Erythroblast (primary cell): Measurements from ENCODE around the gene INIP.
"Not testable (repeated sequence)": the region's sequence is repeated elsewhere in the genome, so short reads cannot be mapped to it uniquely, and the experiment has no call there.

ENCODE experiments used
- DNase-seq, 2 experiments: peaks; one replicate each; lab custom pipeline; 2025; lab: John Stamatoyannopoulos, UW
- GATA1 ChIP-seq: IDR thresholded peaks from 2 replicates; pipeline ENCODE4 v1.6.1; 2011; ENCODE audit warnings: low read depth, mild to moderate bottlenecking, control low read depth, low read length, moderate library complexity
- POLR2A ChIP-seq: IDR thresholded peaks from 2 replicates; pipeline ENCODE4 v1.6.1; 2011; ENCODE audit warnings: mild to moderate bottlenecking, low read length

INIP gene

DNA sequence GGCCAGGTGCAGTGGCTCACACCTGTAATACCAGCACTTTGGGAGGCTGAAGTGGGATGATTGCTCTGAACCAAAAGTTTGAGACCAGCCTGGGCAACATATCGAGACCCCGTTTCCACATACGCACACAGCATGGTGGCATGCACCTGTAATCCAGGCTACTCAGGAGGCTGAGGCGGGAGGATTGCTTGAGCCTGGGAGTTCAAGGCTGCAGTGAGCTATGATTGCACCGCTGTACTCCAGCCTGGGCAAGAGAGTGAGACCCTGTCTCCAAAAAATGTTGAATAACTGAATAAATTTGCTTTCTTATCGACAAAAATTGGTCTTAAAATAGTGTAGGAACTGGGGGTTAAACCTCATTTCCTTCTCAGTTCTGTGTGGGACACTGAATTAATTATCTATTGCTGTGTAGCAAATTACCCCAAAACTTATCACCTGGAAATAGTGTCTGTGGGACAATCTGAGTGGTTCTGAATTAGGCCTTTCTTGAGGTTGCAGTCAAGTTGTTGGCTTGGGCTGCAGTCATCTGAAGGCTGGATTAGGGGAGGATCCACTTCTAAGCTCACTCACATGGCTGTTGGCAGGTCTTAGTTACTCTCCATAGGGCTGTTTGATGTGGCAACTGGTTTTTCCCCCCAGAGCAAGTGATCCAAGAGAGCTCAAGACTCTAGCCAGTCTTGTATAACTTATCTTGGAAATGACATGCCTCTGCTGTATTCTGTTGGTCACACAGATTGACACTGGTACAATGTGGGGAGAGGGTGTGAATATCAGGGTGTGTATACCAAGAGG lies 34.6 kb upstream of the INIP start:
- no peak for TF ChIP-seq POLR2A
- TF ChIP-seq GATA1, result no peak
- DNase-seq, result no peak

DNA sequence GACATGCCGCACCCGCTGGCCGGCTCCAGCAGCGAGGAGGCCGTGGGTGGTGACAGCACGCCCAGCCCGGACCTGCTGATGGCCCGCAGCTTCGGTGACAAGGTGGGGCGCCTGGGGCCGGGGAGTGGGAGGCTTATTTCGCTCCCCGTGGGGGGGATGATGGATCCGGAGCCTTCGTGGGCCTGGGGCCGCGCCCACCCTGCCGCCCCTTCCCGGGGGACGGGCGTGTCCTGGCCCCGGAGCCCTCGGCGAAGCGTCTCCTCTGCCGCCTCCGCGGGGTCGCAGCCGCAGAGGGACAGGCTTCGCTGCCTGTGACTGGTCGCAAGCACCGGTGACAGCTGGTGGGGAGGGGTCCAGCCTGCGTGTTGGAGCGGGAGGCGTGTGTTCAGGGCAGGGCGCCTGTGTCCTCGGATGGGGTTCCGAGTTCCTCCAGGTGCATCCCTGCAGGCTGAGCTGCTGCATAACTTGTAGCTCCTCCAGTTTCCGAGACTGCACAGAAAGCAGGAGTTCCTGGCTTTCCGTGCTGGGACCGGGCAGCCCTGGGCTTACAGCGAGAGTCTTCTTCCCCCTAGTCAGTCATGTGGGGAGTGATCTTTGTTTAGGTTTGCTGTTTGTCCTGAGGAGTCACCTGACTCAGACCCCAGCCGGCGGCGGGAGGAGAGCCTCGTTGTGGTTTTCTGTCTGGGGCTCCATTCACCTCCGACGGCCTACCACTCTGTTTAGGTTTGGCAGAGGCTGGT lies 33.3 kb upstream of the INIP start:
- DNase-seq, result peak; percentile 54 to 59
- TF ChIP-seq POLR2A (no peak), GATA1 (no peak)

DNA sequence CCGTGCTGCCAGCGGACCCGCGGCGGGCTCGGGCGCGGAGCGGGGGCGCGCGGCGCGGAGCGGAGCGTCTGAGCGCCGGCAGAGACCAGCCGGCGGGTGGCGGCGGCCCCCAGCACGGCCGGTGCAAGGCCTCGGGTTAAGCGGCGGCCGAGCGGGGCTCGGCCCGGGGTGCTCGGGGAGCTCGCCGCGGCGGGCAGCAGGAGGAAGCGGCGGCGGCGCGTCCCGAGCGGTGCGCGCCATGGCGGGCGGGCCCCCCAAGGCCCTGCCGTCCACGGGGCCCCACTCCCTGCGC lies 32.8 kb upstream of the INIP start:
- DNase-seq, result peak; percentile 66 to 73
- TF ChIP-seq POLR2A (no peak), GATA1 (no peak)

DNA sequence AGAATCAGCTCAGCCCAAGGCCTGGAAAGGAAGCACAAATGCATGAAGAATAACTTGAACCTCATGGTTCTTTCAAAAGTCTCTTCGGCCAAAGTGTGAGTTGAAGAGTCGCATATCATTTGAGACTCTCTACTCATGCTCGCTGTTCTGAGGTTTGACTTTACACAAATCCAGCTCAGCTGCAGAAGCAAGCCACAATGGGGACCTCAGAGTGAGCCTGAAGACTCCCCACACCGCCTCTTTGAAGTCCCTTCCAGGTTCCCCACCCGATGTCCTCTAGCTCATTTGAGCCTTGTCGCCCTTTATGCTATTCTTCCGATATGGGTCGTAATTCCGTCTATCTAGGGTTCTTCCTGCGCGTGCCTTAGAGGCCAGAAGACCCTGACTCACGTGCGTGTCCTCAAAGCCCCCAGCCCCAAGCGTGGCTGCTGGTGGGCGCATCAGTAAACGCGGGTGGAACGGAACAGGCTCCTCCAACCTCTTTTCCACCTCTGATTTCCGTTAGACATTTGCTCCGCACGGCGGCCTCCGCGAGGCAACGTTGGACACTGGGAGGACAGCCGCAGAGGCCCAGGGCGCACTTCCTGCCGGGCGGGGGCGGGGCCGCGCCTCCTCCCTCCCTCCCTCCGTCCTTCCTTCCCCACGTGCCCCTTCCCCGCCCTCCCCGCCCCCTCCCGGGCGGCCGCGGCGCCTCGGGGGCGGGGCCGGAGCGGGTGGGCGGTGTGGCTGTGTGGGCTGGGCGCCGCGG lies 32.3 kb upstream of the INIP start, which contains the start of gene SNX30:
Gene SNX30 (plus strand): TSS at position 745 of the 748 bp plus-strand sequence. CDS start 242 bp downstream, outside the sequence.
- peak; percentile 92 to 95 for DNase-seq
- TF ChIP-seq GATA1, result no peak
- peak; percentile 78 for TF ChIP-seq POLR2A

DNA sequence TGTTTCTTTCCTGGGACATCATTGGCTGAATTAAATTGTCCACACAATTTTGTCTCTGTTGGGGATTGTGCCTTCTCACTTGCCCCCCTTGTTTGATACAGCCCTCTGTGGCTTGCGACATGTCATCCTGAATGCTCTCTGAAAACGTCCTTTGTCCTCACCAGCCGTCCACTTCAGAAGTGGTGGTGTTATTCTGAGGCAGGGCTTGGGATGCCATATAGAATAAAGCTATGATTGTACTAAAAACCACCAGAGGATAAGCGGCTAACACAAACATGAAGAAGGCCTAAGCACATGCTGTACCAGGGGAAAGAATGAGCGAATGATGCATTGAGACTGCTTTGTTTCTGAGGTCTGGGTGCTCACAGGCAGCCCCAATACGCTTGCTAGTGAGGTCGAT lies 29.2 kb upstream of the INIP start:
- DNase-seq, result no peak
- TF ChIP-seq POLR2A, result no peak
- no peak for TF ChIP-seq GATA1

DNA sequence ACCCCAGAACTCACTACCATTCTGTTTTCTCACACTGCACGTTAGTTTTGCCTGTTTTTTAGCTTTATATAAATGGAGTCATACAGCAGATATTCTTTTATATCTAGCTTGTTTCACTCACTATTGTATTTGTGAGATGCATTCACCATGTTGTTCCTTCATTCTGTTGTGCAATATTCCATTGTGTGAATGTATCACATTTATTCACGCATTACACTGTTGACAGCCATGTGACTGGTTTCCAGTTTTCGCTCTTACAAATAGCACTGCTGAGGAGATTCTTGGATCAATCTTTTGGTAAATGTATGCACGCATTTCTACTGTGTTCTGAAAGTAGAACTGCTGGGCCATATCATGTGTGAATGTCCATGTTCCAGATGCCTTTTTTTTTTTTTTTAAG lies 26.3 kb upstream of the INIP start:
- TF ChIP-seq POLR2A (no peak), GATA1 (no peak)
- DNase-seq, result no peak

DNA sequence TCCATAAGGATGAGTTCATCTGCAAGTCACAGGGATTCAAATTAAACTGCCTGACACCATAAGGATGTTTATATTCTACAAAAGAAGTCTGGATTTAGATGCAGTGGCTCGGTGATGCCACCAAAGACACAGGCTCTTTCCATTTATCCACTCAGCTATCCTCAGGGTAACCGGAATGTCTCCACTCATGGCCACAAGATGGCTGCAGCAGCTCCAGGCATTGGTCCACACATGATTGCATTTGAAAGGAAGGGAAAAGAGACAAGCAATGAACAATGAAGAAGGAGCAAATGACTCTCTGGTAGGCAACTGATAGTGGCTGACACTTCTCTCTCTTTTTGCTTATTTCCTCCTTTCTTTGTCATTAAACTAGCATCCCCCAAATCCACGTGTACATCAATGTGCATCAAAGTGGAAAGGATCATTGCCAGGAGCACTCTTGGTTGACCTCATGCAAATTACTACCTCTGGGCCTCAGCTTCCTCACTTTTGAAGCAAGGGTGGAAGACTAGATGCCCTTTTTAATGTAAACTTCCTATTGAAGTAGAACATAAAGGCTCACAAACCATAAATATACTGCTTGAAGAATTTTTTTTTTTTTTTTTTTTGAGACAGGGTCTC lies 25.4 kb upstream of the INIP start:
- no peak for DNase-seq
- TF ChIP-seq GATA1 (no peak), POLR2A (no peak)

DNA sequence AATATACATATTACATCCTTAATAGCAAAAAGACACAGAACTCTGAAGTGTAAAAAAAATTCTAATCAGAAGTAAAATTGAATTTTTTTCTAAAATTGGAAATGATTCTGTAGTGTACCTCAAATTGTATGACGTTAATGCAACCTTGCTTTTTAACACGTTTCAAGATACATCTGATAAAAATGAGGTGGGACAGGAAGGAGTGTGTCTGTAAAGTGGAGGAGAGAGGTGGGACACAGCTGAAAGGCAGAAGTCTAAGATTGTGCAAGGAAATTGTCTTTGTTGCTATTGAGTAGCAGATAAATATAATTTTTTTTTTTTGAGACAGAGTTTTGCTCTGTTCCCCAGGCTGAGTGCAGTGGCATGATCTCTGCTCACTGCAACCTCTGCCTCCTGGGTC lies 17.0 kb upstream of the INIP start:
- no peak for DNase-seq
- TF ChIP-seq POLR2A, result no peak
- TF ChIP-seq GATA1, result no peak

DNA sequence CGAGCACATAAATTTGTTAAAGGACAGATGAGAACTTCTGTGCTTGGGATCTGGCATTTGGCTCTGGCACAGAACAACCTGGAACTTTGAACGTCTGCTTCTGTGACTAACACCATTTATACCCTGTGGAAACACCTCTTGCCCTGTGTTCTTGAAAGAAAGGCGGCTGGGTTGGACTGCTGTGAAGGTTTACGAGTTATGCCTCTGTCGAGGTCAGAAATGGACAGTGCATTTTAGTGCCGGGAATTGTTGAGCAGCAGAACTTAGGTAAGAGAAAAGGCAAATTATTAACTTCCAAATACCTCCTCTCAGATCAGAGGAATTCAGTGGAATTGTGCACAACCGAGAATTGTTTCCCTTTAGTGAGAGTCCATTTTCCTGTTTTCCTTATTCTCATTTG lies 14.1 kb upstream of the INIP start:
- TF ChIP-seq GATA1, result no peak
- TF ChIP-seq POLR2A, result no peak
- DNase-seq, result no peak

DNA sequence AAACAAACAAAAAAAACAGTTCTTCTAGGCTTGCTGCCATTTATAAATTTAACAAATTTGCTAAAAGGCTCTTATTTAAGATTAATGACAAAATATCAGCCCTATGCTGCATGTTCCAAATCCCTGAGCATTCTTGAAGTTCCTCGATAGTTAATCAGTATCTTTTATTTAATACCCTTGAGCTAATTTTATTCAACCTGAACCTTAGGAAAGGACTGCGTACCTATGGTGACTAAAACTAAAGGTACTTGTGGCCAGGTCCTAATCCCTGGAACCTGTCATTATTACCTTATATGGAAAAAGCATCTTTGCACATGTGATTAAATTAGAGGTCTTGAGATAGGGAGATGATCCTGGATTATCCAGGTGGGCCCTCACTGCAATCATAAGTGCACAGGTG lies 10.5 kb upstream of the INIP start:
- DNase-seq, result no peak
- TF ChIP-seq GATA1 (no peak), POLR2A (no peak)

DNA sequence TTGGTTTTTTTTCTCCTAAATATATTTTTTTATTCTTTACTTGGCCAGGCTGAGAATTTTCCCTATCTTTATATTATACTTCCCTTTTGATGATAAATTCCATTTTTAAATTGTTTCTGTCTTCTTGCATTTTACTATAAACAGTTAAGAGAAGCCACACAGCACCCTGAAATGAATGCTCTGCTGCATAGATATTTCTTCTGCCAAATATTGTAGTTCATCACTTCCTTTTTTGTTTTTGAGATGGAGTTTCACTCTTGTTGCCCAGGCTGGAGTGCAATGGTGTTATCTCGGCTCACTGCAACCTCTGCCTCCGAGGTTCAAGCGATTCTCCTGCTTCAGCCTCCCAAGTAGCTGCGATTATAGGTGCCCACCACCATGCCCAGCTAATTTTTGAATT lies 8.5 kb upstream of the INIP start:
- no peak for DNase-seq
- TF ChIP-seq POLR2A (no peak), GATA1 (no peak)

DNA sequence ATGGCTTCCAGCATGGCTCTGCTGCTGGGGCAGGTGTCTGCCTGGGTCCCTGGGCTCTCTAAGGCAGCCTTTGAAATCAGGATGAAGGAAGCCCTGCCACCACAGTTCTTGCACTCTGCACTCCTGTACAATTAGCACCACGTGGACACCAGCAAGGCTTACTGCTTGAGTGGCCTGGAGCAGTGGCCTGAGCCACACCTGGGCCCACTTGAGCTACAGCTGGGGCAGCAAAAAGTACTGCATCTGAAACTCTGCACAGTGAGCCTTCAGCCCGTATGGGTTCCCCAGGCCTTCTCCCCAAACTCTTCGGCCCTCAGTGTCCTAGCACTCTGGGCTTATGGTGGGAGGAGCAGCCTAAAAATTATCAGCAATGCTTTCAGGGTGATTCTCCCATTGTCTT lies 8.0 kb upstream of the INIP start:
- DNase-seq, result no peak

DNA sequence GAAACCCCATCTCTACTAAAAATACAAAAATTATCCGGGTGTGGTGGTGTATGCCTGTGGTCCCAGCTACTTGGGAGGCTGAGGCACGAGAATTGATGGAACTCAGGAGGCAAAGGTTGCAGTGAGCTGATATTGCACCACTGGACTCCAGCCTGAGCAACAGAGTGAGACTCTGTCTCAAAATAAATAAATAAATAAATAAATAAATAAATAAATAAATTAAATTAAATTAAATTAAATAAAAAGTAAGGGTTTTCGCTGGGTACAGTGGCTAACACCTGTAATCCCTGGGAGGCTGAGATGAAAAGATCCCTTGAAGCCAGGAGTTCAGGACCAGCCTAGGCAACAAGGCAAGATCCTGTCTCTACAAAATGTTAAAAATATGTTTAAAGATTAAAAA lies 4.8 kb upstream of the INIP start:
- DNase-seq, result not testable (repeated sequence)

More for the DNA sequence above, 8.0 kb upstream of the INIP start:
- no peak for TF ChIP-seq POLR2A
- TF ChIP-seq GATA1, result no peak

DNA sequence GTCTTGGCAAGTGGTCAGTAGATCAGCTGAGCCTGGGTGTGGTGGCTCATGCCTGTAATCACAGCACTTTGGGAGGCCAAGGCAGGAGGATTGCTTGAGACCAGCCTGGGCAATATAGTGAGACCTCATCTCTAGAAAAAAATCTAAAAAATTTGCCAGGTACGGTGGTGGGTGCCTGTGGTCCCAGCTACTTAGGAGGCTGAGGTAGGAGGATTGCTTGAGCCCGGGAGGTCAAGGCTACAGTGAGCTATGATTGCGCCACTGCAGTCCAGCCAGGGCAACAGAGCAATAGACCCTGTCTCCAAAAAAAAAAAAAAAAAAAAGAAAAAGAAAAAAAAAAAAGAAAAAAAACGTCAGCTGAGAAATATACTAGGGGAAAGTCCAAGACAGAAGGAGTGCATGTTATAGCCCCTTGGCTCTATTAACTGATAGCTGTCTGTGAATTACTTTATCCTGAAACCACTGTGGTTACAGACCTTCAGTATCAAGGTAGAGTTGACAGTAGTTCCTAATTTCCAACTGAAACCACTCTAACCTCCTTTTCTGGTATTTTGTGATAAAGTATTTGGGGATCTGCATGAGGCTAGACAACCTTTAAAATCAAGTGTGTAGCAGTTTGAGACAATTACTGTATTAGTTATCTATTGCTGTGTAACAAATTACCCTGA lies 2.3 kb upstream of the INIP start:
- no peak for DNase-seq
- TF ChIP-seq POLR2A (no peak), GATA1 (no peak)
